Dermis microvascular lymphatic vessel endothelial cell (primary cell): Measurements from ENCODE around the gene SIT1. TPM values are rescaled to one million over a fixed set of nuclear protein-coding genes. Genes with fewer than 3 reads are reported as not detected.
"Not testable (repeated sequence)": the region's sequence is repeated elsewhere in the genome, so short reads cannot be mapped to it uniquely, and the experiment has no call there.

ENCODE experiments used
- DNase-seq, 2 donors: peaks; one replicate each; pipeline versions ENCODE4 v3.0.0 to v3.0.0-alpha.2; 2010; ENCODE audit warnings: low read depth in 2 of 2
- total RNA-seq: library from RNA; depleted of rRNA; stranded (reverse); fragments of >200 nt; gene quantifications from 2 replicates; pipeline ENCODE4 v1.2.1, GENCODE V29; 2014

Gene SIT1
- total RNA-seq, 1 donor from 2014 or later = not detected

DNA sequence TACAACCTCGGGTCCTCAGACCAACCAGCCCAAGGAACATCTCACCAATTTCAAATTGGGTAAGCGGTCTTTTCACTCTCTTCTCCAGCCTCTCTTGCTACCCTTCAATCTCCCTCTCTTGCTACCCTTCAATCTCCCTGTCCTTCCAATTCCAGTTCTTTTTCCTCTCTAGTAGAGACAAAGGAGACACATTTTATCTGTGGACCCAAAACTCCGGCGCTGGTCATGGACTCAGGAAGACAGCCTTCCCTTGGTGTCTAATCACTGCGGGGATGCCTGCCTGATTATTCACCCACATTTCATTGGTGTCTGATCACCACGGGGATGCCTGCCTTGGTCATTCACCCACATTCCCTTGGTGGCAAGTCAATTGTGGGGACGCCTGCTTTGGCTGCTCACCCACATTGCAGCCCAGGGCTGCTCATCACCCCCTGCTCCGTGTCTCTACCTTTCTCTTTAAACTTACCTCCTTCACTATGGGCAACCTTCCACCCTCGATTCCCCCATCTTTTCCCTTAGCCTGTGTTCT, 13.2 kb downstream of the SIT1 start:
- DNase-seq = not testable (repeated sequence)

- not testable (repeated sequence) for DNase-seq
Observed at GRCh38 chr9:35636877-35637246, 13.9 kb downstream of the SIT1 start.

DNA sequence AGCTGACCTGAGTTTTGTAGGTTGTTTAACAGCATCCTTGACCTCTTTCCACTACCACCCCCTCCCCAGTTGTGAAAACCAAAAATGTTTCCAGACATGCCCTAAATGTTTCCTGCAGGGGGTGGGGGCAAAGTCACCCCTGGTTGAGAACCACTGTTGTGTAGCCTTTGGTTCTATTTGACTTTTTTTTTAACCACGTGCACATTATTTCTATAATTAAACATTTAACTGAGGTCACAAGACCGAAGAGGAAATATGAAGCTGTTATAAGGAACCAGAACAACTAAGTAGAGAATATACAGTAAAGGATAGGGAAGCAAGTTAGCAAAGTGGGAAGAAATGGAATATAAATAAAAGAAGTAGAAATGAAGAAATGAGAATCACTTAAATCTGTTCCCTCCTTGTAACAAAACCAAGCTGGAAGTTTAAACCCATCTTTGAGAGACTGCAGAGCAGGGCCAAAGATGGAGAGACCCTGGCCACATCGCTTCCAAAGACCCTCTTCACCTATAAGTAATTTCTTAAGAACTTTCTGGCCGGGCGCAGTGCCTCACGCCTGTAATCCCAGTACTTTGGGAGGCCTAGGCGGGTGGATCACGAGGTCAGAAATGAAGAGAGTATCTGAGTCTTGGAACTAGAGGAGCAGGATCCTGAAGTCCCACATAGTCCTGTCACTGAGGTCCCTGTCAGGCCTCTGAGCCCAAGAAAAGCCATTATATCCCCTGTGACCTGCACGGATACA, 14.4 kb downstream of the SIT1 start:
- no peak for DNase-seq

DNA sequence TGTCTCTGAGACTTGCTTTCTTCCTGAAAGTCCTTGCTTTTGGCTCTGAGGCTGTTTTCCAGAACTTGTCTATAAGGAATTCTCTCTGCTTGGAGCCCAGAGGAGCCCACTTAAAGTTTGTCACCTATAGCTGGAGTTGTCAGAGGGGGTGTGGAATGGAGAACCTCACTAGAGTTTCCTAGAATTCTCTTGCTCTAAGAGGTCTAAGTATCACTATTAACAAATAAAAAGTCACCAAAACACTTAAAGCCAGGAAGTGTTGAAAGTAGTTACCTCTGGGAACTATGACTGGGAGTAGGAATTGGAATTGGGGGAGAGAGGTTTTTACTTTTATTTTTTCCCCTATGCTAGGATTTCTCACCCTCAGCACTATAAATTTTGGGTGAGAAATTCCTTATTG, 15.0 kb downstream of the SIT1 start:
- DNase-seq = no peak

DNA sequence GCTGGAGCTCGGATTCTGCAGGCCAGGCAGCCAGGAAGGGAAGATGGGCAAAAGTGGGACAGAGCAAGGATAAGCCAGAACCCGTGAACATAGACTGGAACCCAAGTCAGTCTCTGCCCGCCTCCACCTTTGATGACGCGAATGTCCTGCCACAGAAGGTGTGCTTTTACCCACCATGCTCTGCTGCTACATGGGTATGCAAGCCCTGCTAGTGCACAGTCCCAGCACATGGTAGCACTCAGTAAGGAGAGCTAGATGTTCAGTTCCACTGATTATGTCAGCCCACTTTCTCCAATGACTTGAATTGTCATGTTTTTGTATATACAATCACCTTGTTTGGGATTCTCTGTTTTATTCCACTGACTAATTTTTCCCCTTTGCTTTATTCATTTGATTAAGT, 21.1 kb downstream of the SIT1 start:
- no peak for DNase-seq

DNA sequence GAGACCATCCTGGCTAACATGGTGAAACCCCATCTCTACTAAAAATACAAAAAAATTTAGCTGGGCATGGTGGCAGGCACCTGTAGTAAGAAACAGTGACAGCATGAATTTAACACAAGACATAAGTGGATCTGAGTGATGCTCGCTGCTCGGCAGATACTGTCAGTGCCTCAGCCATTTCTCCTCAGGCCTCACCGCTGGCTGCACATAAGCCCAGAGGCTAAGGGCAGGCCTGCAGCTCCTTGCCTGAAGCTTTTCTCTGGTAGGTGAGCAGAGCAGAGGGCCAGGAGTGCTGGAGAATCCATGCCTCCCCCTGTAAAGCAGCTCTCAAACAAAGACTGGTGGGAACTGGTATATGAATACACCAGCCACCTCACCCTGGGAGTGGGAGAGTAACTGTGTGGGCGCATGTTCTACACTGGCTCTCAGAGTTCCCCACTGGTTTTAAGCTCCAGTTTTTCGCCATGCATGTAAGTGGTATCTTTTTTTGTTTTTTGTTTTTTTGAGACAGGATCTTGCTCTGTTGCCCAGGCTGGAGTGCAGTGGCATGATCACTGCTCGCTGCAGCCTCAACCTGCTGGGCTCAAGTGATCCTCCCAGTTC, 22.2 kb downstream of the SIT1 start:
- no peak for DNase-seq

GRCh38 chr9:35627575-35627974, 23.2 kb downstream of the SIT1 start:
- DNase-seq = no peak

GRCh38 chr9:35619800-35620158, 31.0 kb downstream of the SIT1 start:
- no peak for DNase-seq

- no peak for DNase-seq
Observed at GRCh38 chr9:35618854-35619799, 31.6 kb downstream of the SIT1 start.

GRCh38 chr9:35618325-35618727, 32.4 kb downstream of the SIT1 start, which contains the start of gene CD72:
CD72 (minus strand) TSS chr9:35618413; CDS start chr9:35618303, 110 bp downstream.
- DNase-seq = no peak

DNA sequence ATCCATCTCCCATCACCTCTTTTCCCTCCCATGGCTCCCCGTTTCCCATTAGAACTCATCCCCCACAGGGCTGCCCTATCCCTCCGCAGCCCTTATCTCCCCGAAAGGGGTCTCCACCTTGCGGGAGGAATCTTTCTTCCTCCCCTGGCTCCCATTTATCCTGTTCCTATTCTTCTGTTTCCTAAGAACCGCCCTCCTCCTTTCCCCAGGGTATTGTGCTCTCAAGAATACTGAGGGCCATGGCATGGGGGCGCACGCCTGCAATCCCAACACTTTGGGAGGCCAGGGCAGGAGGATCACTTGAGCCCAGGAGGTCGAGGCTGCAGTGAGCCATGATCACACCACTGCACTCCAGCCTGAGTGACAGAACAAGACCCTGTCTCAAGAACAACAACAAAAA, 33.2 kb downstream of the SIT1 start:
- no peak for DNase-seq

DNA sequence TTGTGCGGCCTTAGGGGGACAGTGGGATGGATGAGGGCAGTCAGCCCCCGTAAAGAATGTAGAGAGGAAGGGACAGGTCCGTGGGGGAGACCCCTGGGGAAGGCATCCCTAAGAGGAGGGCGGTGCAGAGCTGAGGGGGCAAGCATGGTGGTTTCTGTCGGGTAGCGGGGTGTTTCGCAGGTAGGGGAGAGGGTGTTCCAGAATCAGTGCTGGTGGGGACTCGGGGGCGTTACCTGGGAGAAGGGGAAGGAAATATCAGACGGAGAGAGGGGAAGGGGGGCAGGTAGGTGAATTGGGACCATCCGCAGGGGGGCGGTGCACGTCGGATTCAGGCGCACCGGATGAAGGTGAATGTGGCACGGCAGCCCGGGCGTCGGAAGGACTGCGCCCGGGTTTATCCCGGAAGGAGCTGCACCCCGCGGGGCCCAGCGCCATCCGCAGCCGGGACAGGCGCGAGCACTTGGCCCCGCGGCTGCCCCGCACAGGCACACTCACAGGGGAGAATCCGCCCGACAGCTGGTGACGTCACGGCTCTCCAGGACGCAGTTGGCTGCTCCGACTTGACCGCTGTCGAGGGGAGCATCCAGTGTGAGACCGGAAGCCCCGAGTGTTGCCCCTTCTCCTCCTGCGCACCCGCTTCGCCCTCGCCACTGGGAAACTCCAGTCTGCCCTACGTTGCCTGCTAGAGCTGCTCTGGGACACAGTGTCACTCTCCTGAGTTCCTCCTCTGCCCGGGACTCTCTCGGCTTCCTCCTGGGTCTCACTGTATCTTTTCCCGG, 33.9 kb downstream of the SIT1 start:
- peak in 1 of 2 donors; percentile 51 for DNase-seq

GRCh38 chr9:35615981-35616680, 34.6 kb downstream of the SIT1 start:
- DNase-seq = no peak

GRCh38 chr9:35612843-35613242, 37.9 kb downstream of the SIT1 start:
- no peak for DNase-seq

DNA sequence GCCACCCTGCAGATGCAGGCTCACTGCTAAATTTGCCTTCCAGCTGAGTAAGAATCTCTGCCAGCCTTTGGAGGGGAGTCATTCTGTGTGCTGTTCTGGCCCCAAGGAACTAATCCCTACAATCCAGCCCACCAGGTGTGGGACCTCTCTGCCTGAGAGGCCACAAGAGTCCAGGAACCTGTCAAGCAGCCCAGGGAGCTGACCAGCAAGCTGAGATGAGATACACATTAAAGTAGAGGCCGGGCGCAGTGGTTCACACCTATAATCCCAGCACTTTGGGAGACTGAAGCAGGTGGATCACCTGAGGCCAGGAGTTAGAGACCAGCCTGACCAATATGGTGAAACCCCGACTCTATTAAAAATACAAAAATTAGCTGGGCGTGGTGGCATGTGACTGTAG, 38.7 kb downstream of the SIT1 start:
- not testable (repeated sequence) for DNase-seq

GRCh38 chr9:35611230-35611797, 39.4 kb downstream of the SIT1 start:
- DNase-seq = peak in 1 of 2 donors; percentile 42

- DNase-seq = no peak
Observed at GRCh38 chr9:35609820-35610163, 40.9 kb downstream of the SIT1 start.

DNA sequence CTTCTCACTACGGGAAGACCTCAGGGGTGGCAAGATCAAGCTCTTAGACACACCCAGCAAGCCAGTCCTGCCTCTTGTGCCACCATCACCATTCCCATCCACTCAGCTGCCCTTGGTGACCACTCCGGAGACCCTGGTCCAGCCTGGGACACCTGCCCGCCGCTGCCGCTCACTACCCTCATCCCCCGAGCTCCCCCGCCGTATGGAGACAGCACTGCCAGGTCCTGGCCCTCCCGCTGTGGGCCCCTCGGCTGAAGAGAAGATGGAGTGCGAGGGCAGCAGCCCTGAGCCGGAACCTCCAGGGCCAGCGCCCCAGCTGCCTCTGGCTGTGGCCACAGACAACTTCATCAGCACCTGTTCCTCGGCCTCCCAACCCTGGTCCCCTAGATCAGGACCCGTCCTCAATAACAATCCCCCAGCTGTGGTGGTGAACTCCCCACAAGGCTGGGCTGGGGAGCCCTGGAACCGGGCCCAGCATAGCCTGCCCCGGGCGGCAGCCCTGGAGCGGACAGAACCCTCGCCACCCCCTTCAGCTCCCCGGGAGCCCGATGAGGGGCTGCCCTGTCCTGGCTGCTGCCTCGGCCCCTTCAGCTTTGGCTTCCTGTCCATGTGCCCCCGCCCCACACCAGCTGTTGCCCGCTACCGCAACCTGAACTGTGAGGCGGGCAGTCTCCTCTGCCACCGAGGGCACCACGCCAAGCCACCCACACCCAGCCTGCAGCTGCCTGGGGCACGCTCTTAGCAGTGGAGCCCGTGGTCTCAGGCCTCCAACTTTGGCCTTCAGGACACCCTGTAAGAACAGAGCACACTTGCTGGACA, 41.5 kb downstream of the SIT1 start:
- DNase-seq = no peak

DNA sequence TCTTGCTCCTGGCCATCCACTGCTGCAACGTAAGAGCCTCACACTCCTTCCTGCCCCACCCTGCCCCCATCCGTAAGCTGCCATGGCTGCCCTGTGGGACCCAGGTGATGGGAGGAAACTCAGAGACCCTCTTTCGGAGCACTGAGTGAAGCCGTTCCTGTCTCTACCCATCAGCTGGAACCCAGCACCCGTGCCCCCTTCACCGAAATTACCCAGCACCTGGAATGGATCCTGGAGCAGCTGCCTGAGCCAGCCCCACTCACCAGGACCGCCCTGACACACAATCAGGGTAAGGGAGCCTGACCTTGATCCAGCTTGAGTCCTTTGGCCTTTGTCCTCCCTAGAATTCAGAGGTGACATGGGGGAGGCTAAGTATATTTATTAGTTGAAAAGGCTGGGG, 42.5 kb downstream of the SIT1 start:
- DNase-seq = no peak
